Measurements from ENCODE around the gene ZCCHC10. TPM values are rescaled to one million over a fixed set of nuclear protein-coding genes. Genes with fewer than 3 reads are reported as not detected.

The ZCCHC10 gene
- total RNA-seq: 12.7 and 88.8 TPM in 2 replicates

GRCh38 chr5:133025804-133026663 is at the start of gene ZCCHC10:
Gene ZCCHC10, minus strand, starts transcription at chr5:133026549. Its CDS starts 12 bp downstream, at chr5:133026537.
- H3K4me3 ChIP-seq (ENCODE audit: low read depth, low read length): peak within 1 kb of the TSS; percentile 77
- DNase-seq (ENCODE audit: low read depth): no peak
- no peak for TF ChIP-seq CTCF (conservative IDR thresholded peaks at IDR 0.05; ENCODE audit: low read depth, low read length)

GRCh38 chr5:133075572-133076536 is 49.5 kb upstream of the ZCCHC10 start:
- TF ChIP-seq CTCF (conservative IDR thresholded peaks at IDR 0.05; ENCODE audit: low read depth, low read length): no peak
- no peak overlapping the region for H3K4me3 ChIP-seq (ENCODE audit: low read depth, low read length)
- no peak for DNase-seq (ENCODE audit: low read depth)

GRCh38 chr5:133072021-133072420 is 45.7 kb upstream of the ZCCHC10 start:
- TF ChIP-seq CTCF (conservative IDR thresholded peaks at IDR 0.05; ENCODE audit: low read depth, low read length): no peak
- no peak for DNase-seq (ENCODE audit: low read depth)
- no peak overlapping the region for H3K4me3 ChIP-seq (ENCODE audit: low read depth, low read length)

- no peak overlapping the region for H3K4me3 ChIP-seq (ENCODE audit: low read depth, low read length)
- no peak for DNase-seq (ENCODE audit: low read depth)
- no peak for TF ChIP-seq CTCF (conservative IDR thresholded peaks at IDR 0.05; ENCODE audit: low read depth, low read length)
Observed at GRCh38 chr5:133066045-133066444, 39.7 kb upstream of the ZCCHC10 start.

- H3K4me3 ChIP-seq (ENCODE audit: low read depth, low read length): no peak overlapping the region
- no peak for DNase-seq (ENCODE audit: low read depth)
- TF ChIP-seq CTCF (conservative IDR thresholded peaks at IDR 0.05; ENCODE audit: low read depth, low read length): no peak
Observed at GRCh38 chr5:133065471-133065870, 39.1 kb upstream of the ZCCHC10 start.

GRCh38 chr5:133063965-133064364 is 37.6 kb upstream of the ZCCHC10 start:
- no peak overlapping the region for H3K4me3 ChIP-seq (ENCODE audit: low read depth, low read length)
- no peak for TF ChIP-seq CTCF (conservative IDR thresholded peaks at IDR 0.05; ENCODE audit: low read depth, low read length)
- DNase-seq (ENCODE audit: low read depth): no peak
